Upper lobe of left lung (tissue), 6 donors: ENCODE data around the gene ARHGEF12. TPM values are rescaled to one million over a fixed set of nuclear protein-coding genes. Genes with fewer than 3 reads are reported as not detected.

Experiments
- ATAC-seq, 2 donors: fragments of 200-7000 bp; cut with Tn5 transposase; one replicate each; pipeline ENCODE4 v1.9.1; 2022; ENCODE audit warnings: mild to moderate bottlenecking in 2 of 2, moderate library complexity in 2 of 2; ENCODE audit not compliant: low FRiP score in 2 of 2
- DNase-seq, 2 donors: peaks; one replicate each; pipeline ENCODE4 v3.0.0-alpha.2; 2019 to 2020
- H3K27ac ChIP-seq, 4 donors: fragments of 200-600 bp; sonication (generic); one replicate each; pipeline ENCODE4 v1.5.1; 2016 to 2019
- H3K27me3 ChIP-seq, 4 donors: fragments of 200-600 bp; sonication (generic); one replicate each; pipeline ENCODE4 v1.5.1; 2017 to 2019
- H3K36me3 ChIP-seq, 4 donors: fragments of 200-600 bp; sonication (generic); one replicate each; pipeline ENCODE4 v1.5.1; 2016 to 2019
- H3K4me1 ChIP-seq, 4 donors: fragments of 200-600 bp; sonication (generic); one replicate each; pipeline ENCODE4 v1.5.1; 2018 to 2019
- H3K4me3 ChIP-seq, 4 donors: fragments of 200-600 bp; sonication (generic); one replicate each; pipeline ENCODE4 v1.5.1; 2017 to 2019; ENCODE audit warnings: mild to moderate bottlenecking in 2 of 4, moderate library complexity in 1 of 4
- H3K9me3 ChIP-seq, 4 donors: fragments of 200-600 bp; sonication (generic); one replicate each; pipeline ENCODE4 v1.5.1; 2018 to 2019
- EP300 ChIP-seq, 4 donors: sonication (generic); formaldehyde crosslinking; IDR thresholded peaks; one replicate each; pipeline ENCODE4 v1.5.1; 2017; ENCODE audit warnings: antibody characterized with exemption in 4 of 4, control low read depth in 2 of 4
- POLR2A ChIP-seq, 4 donors: fragments of 450-650 bp; IDR thresholded peaks; one replicate each; pipeline ENCODE4 v1.5.1; 2016 to 2017; ENCODE audit warnings: antibody characterized with exemption in 4 of 4, mild to moderate bottlenecking in 2 of 4
- POLR2AphosphoS5 ChIP-seq, 2 donors: sonication (generic); formaldehyde crosslinking; IDR thresholded peaks; one replicate each; pipeline ENCODE4 v1.5.1; 2017; ENCODE audit warnings: antibody characterized with exemption in 2 of 2
- WGBS, 2 donors: methylation state at CpG; one replicate each; pipeline ENCODE4 v1.1.5; 2017 to 2018; 5-methylcytosine and 5-hydroxymethylcytosine counted together
- total RNA-seq, 6 donors: library from RNA; depleted of rRNA in 4 of 6; stranded (reverse); fragments of >200 nt in 4 of 6; gene quantifications; one replicate each; pipeline versions ENCODE4 v1.1.0 to v1.2.1, GENCODE V29; 2016 to 2021
- TF ChIP-seq, protein P1 (sequence below), 6 experiments: fragments of 450-650 bp in 4 of 6; fragments of 200-600 bp in 2 of 6; sonication (generic) in 2 of 6; IDR thresholded peaks; one replicate each; pipeline ENCODE4 v1.5.1; 2016 to 2019; ENCODE audit warnings: antibody characterized with exemption in 6 of 6
- donor health status: DM: no; HTN: no; CAD: no; lungs with moderate emphysema.
- donor health status: DM: no; HTN: yes; CAD: no; lungs with severe emphysema.

The ARHGEF12 gene
- total RNA-seq, 6 donors from 2014 or later: 90.1 to 170 (median 106) TPM

DNA sequence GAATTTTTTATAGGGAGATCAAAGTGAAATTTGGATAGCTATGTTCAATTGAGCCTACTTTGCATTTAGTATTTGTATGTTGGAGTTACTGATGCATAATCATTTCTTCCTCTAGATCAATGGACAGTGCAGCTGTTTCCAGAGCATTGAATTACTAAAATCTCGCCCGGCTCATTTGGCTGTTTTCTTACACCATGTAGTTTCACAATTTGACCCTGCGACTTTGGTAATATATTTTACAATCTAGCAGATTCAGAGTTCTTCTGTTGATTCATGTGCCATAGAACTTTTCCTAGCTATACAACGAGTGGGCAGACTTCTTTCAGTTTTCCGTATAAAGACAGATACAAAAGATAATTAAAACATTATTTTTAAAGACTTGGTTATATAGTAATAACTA lies 105.4 kb downstream of the ARHGEF12 start:
- H3K36me3 ChIP-seq: peaks cover 4 to 88% (median 21%) of the 10 kb centered on the region in 4 donors
- no peaks in the 10 kb centered on the region for H3K9me3 ChIP-seq
- TF ChIP-seq, protein P1, sequence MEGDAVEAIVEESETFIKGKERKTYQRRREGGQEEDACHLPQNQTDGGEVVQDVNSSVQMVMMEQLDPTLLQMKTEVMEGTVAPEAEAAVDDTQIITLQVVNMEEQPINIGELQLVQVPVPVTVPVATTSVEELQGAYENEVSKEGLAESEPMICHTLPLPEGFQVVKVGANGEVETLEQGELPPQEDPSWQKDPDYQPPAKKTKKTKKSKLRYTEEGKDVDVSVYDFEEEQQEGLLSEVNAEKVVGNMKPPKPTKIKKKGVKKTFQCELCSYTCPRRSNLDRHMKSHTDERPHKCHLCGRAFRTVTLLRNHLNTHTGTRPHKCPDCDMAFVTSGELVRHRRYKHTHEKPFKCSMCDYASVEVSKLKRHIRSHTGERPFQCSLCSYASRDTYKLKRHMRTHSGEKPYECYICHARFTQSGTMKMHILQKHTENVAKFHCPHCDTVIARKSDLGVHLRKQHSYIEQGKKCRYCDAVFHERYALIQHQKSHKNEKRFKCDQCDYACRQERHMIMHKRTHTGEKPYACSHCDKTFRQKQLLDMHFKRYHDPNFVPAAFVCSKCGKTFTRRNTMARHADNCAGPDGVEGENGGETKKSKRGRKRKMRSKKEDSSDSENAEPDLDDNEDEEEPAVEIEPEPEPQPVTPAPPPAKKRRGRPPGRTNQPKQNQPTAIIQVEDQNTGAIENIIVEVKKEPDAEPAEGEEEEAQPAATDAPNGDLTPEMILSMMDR (IDR thresholded peaks at IDR 0.05): no peak
- no peak for TF ChIP-seq POLR2A (IDR thresholded peaks at IDR 0.05)
- no peak for TF ChIP-seq POLR2AphosphoS5 (IDR thresholded peaks at IDR 0.05)
- TF ChIP-seq EP300 (IDR thresholded peaks at IDR 0.05): no peak
- no peak overlapping the region for H3K27ac ChIP-seq
- DNase-seq (no peak), ATAC-seq (no peak)
- no peak overlapping the region for H3K4me3 ChIP-seq
- no peaks in the 10 kb centered on the region for H3K27me3 ChIP-seq
- H3K4me1 ChIP-seq: no peaks in the 10 kb centered on the region
- 76 to 87% methylated on average over 5 of the region's 5 CpGs for WGBS, 2 donors

DNA sequence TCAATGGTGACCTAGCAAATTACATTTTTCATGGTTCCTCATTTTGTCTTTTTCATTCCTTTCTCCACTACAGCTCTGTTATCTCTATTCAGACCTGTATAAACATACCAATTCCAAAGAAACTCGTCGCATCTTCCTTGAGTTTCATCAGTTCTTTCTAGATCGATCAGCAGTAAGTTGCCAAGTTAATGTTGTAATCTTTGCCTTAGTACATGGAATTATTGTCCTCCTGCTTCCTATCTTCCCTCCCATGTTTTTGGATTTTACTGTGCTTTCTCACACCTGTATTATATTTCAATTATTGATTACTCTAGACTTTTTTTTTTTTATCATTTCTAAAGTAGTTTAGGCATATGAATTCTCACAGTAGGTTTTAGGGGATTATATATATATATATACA lies 105.8 kb downstream of the ARHGEF12 start:
- Histone ChIP-seq H3K36me3 (peaks cover 4 to 90% (median 25%) of the 10 kb centered on the region in 4 donors), H3K27me3 (no peaks in the 10 kb centered on the region), H3K4me3 (no peak overlapping the region), H3K27ac (no peak overlapping the region), H3K4me1 (no peaks in the 10 kb centered on the region), H3K9me3 (no peaks in the 10 kb centered on the region)
- TF ChIP-seq, protein P1 (IDR thresholded peaks at IDR 0.05): no peak
- no peak for TF ChIP-seq POLR2AphosphoS5 (IDR thresholded peaks at IDR 0.05)
- TF ChIP-seq POLR2A (IDR thresholded peaks at IDR 0.05): no peak
- TF ChIP-seq EP300 (IDR thresholded peaks at IDR 0.05): no peak
- no peak for ATAC-seq
- no peak for DNase-seq
- WGBS, 2 donors: 87 to 92% methylated on average over 3 of the region's 3 CpGs

DNA sequence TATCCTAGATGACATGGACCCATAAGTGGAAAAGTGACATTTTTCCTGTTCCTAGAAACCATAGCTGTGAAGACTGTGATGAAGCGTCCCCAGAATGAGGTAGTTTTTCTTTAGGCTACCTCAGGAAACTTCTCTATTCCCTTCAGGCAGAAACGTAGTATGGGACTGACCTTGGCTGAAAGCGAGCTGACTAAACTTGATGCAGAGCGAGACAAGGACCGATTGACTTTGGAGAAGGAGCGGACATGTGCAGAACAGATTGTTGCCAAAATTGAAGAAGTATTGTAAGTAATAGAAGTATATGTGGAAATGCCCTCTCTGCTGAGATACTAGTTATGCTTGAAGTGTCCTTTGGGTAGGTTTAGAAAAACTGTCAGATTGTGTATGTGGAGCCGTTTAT lies 110.6 kb downstream of the ARHGEF12 start:
- 91 to 92% methylated on average over 7 of the region's 7 CpGs for WGBS, 2 donors
- H3K4me1 ChIP-seq: no peaks in the 10 kb centered on the region
- DNase-seq: no peak
- no peak overlapping the region for H3K27ac ChIP-seq
- TF ChIP-seq EP300 (IDR thresholded peaks at IDR 0.05): no peak
- ATAC-seq: no peak
- H3K4me3 ChIP-seq: no peak overlapping the region
- H3K36me3 ChIP-seq: peaks cover 21 to 98% (median 62%) of the 10 kb centered on the region in 4 donors
- H3K27me3 ChIP-seq: no peaks in the 10 kb centered on the region
- H3K9me3 ChIP-seq: no peaks in the 10 kb centered on the region

DNA sequence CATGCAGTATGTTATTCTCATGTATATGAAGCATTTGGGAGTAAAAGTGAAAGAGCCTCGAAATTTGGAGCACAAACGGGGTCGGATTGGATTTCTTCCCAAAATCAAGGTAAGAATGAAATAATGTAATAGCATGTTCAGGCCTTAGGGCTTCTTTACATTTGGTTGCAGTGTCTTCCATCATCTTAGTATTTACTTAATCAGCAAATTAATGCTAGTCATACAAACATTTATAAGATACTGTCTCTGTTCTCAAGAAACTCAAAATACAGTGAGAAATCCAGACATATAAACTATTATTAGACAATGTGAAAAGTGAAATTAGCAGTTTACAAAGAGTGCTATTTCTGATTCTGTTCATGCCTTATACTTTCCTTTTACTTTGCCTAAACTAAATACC lies 112.0 kb downstream of the ARHGEF12 start:
- WGBS, 2 donors: 86 to 99% methylated on average over 3 of the region's 3 CpGs
- no peak overlapping the region for H3K4me3 ChIP-seq
- ATAC-seq (no peak), DNase-seq (no peak)
- H3K4me1 ChIP-seq: no peaks in the 10 kb centered on the region
- peaks cover 21 to 99% (median 70%) of the 10 kb centered on the region in 4 donors for H3K36me3 ChIP-seq
- H3K27ac ChIP-seq: no peak overlapping the region
- H3K9me3 ChIP-seq: no peaks in the 10 kb centered on the region
- TF ChIP-seq POLR2AphosphoS5 (IDR thresholded peaks at IDR 0.05) (no peak), EP300 (IDR thresholded peaks at IDR 0.05) (no peak)
- TF ChIP-seq, protein P1 (IDR thresholded peaks at IDR 0.05): no peak
- H3K27me3 ChIP-seq: no peaks in the 10 kb centered on the region

DNA sequence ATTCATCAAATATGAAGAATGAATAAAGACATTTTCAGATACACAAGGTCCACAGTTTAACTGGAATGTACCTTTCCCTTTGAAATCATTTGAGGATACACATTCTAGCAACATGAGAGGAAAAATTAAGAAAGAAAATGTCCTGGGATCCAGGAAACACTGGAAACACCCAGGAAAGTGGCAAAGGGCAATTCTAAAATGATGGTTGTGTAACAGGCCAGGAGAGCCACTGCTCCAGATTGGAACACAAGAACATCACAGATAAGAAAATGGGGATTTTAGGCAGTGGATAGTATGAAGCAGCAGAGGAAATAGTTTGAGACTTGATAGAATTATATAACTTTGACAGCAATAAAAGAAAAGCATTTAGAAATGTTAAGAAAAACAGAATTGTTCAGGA lies 119.3 kb downstream of the ARHGEF12 start:
- no peaks in the 10 kb centered on the region for H3K4me1 ChIP-seq
- H3K4me3 ChIP-seq: no peak overlapping the region
- no peak for DNase-seq
- no peaks in the 10 kb centered on the region for H3K9me3 ChIP-seq
- no peak for ATAC-seq
- H3K27ac ChIP-seq: no peak overlapping the region
- TF ChIP-seq EP300 (IDR thresholded peaks at IDR 0.05) (no peak), POLR2A (IDR thresholded peaks at IDR 0.05) (no peak)
- TF ChIP-seq, protein P1 (IDR thresholded peaks at IDR 0.05): no peak
- peaks cover 10 to 98% (median 41%) of the 10 kb centered on the region in 4 donors for H3K36me3 ChIP-seq
- H3K27me3 ChIP-seq: no peaks in the 10 kb centered on the region
